K562 (cell line): Measurements from ENCODE around the gene FKBP15. TPM values are rescaled to one million over a fixed set of nuclear protein-coding genes. Genes with fewer than 3 reads are reported as not detected.

Source experiments
- CREB1 ChIP-seq, 2 experiments: sonication (generic) in 1 of 2; formaldehyde crosslinking in 1 of 2; IDR thresholded peaks; 2 replicates each; pipeline versions ENCODE4 v1.6.1 to v1.8.0; 2012 to 2022; ENCODE audit warnings: inconsistent platforms in 1 of 2, mild to moderate bottlenecking in 1 of 2, missing genetic modification reagents in 1 of 2, moderate library complexity in 1 of 2
- HNRNPLL ChIP-seq: fragments of 200-400 bp; formaldehyde crosslinking; IDR thresholded peaks from 2 replicates; pipeline ENCODE4 v1.6.1; 2017; ENCODE audit warnings: low read length, low read depth, mild to moderate bottlenecking; ENCODE audit not compliant: poor library complexity, severe bottlenecking
- HNRNPUL1 ChIP-seq: fragments of 200-400 bp; formaldehyde crosslinking; IDR thresholded peaks from 2 replicates; pipeline ENCODE4 v1.6.1; 2017; ENCODE audit warnings: low read length
- NR1H2 ChIP-seq: sonication (generic); formaldehyde crosslinking; IDR thresholded peaks from 2 replicates; pipeline ENCODE4 v1.4.0; 2020; ENCODE audit warnings: mild to moderate bottlenecking, missing genetic modification reagents
- POLR2AphosphoS5 ChIP-seq: IDR thresholded peaks from 2 replicates; pipeline ENCODE4 v1.6.1; 2011; ENCODE audit warnings: mild to moderate bottlenecking, low read depth, low read length, moderate library complexity; ENCODE audit not compliant: control insufficient read depth, insufficient read depth
- TCF3 ChIP-seq: sonication (generic); formaldehyde crosslinking; IDR thresholded peaks from 2 replicates; pipeline ENCODE4 v1.4.0; 2020; ENCODE audit warnings: mild to moderate bottlenecking, missing genetic modification reagents
- TRIM24 ChIP-seq, 2 experiments: fragments of 450-650 bp; IDR thresholded peaks; 2 replicates each; pipeline ENCODE4 v1.6.1; 2016
- TRIM28 ChIP-seq: fragments of 450-650 bp; IDR thresholded peaks from 2 replicates; pipeline ENCODE4 v1.6.1; 2017
- ZNF586 ChIP-seq: fragments of 450-650 bp; formaldehyde crosslinking; conservative IDR thresholded peaks from 2 replicates; pipeline ENCODE4 v1.4.0; 2020; ENCODE audit warnings: mild to moderate bottlenecking, moderate library complexity
- ZNF707 ChIP-seq: fragments of 250-450 bp; sonication (Bioruptor Pico); conservative IDR thresholded peaks from 2 replicates; pipeline ENCODE4 v1.8.0; 2022; ENCODE audit warnings: inconsistent platforms, mild to moderate bottlenecking, moderate library complexity
- polyA plus RNA-seq, 8 experiments: library from polyadenylated mRNA; depleted of rRNA in 4 of 8; stranded (reverse) in 5 of 8; unstranded in 3 of 8; fragments of >200 nt; fragmentation: Nextera tagmentation in 2 of 8; fragmentation: Illumina TruSeq in 1 of 8; extraction: Ambion mirVana in 2 of 8; extraction: Trizol in 1 of 8; gene quantifications; 2 replicates each; pipeline versions ENCODE4 v1.2.1 to v1.2.3, GENCODE V29; 2011 to 2014; ENCODE audit warnings: inconsistent platforms in 1 of 8, missing spikeins in 1 of 8
- total RNA-seq, 7 experiments: library from RNA; depleted of rRNA in 6 of 7; stranded (reverse); fragments of >200 nt in 6 of 7; fragmentation: Illumina TruSeq in 2 of 7; extraction: Trizol in 2 of 7; gene quantifications; 2 replicates each; pipeline versions ENCODE4 v1.2.1 to v1.2.3, GENCODE V29; 2011 to 2021; ENCODE audit warnings: low replicate concordance in 1 of 7
- TF ChIP-seq, protein P1 (sequence below): fragments of 200-600 bp; sonication (generic); IDR thresholded peaks from one replicate; pipeline ENCODE4 v1.6.1; 2012; ENCODE audit warnings: mild to moderate bottlenecking, low read depth, low read length, inconsistent platforms
- TF ChIP-seq, protein P2 (sequence below): fragments of 450-650 bp; IDR thresholded peaks from 2 replicates; pipeline ENCODE4 v1.6.1; 2014; ENCODE audit warnings: low read depth, mild to moderate bottlenecking, moderate library complexity, borderline replicate concordance

Gene FKBP15
- total and polyA plus RNA-seq, 9 of the 15 experiments (the other 6 are each of a cell fraction or from before 2014, with no cell fraction given) = 8.7 to 38.0 (median 18.9) TPM

DNA sequence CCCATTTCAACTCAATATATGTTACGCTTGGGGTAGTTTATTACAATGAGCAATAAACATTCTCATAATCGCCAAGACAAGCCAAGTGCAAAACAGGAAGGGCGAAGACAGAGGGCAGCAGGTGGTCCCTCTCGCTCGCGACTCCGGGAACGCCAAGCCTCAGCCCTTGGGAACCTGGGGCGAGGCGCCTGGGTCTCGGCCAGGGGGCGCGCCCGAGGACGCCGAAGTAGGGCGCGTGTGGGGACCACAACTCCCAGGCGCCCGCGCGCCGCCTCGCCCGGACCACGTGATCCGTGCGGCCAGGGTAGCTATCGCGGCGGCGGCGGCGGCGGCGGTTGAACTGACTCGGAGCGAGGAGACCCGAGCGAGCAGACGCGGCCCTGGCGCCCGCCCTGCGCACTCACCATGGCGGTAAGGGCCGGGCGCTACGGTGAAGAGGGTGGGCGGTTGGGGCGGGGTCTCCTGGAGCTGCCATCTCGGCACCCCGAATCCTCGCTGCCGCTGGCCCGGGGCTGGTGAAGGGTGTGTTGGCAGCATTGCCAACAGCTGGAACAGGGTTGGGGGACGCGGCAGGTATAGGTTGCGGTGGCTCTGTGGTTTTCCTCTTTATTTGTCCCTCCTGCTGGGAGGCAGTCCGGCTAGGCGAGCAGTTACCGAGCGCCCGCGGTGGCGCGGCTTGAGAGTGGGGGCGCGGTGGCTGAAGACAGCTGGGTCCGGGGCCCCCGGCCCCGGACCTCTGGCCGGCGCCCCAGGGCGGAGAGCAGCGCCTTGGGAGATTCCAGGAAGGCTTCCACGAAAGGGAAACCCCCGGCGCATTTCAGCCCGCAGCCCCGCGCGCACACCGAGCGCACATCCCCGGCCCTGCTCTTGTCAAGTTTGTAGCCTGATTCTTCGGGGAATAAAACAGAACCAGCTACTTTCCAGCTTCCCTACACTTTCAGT, 70.1 kb downstream of the FKBP15 start, which contains the start of gene SLC31A2 (continued):
- TF ChIP-seq, protein P1, sequence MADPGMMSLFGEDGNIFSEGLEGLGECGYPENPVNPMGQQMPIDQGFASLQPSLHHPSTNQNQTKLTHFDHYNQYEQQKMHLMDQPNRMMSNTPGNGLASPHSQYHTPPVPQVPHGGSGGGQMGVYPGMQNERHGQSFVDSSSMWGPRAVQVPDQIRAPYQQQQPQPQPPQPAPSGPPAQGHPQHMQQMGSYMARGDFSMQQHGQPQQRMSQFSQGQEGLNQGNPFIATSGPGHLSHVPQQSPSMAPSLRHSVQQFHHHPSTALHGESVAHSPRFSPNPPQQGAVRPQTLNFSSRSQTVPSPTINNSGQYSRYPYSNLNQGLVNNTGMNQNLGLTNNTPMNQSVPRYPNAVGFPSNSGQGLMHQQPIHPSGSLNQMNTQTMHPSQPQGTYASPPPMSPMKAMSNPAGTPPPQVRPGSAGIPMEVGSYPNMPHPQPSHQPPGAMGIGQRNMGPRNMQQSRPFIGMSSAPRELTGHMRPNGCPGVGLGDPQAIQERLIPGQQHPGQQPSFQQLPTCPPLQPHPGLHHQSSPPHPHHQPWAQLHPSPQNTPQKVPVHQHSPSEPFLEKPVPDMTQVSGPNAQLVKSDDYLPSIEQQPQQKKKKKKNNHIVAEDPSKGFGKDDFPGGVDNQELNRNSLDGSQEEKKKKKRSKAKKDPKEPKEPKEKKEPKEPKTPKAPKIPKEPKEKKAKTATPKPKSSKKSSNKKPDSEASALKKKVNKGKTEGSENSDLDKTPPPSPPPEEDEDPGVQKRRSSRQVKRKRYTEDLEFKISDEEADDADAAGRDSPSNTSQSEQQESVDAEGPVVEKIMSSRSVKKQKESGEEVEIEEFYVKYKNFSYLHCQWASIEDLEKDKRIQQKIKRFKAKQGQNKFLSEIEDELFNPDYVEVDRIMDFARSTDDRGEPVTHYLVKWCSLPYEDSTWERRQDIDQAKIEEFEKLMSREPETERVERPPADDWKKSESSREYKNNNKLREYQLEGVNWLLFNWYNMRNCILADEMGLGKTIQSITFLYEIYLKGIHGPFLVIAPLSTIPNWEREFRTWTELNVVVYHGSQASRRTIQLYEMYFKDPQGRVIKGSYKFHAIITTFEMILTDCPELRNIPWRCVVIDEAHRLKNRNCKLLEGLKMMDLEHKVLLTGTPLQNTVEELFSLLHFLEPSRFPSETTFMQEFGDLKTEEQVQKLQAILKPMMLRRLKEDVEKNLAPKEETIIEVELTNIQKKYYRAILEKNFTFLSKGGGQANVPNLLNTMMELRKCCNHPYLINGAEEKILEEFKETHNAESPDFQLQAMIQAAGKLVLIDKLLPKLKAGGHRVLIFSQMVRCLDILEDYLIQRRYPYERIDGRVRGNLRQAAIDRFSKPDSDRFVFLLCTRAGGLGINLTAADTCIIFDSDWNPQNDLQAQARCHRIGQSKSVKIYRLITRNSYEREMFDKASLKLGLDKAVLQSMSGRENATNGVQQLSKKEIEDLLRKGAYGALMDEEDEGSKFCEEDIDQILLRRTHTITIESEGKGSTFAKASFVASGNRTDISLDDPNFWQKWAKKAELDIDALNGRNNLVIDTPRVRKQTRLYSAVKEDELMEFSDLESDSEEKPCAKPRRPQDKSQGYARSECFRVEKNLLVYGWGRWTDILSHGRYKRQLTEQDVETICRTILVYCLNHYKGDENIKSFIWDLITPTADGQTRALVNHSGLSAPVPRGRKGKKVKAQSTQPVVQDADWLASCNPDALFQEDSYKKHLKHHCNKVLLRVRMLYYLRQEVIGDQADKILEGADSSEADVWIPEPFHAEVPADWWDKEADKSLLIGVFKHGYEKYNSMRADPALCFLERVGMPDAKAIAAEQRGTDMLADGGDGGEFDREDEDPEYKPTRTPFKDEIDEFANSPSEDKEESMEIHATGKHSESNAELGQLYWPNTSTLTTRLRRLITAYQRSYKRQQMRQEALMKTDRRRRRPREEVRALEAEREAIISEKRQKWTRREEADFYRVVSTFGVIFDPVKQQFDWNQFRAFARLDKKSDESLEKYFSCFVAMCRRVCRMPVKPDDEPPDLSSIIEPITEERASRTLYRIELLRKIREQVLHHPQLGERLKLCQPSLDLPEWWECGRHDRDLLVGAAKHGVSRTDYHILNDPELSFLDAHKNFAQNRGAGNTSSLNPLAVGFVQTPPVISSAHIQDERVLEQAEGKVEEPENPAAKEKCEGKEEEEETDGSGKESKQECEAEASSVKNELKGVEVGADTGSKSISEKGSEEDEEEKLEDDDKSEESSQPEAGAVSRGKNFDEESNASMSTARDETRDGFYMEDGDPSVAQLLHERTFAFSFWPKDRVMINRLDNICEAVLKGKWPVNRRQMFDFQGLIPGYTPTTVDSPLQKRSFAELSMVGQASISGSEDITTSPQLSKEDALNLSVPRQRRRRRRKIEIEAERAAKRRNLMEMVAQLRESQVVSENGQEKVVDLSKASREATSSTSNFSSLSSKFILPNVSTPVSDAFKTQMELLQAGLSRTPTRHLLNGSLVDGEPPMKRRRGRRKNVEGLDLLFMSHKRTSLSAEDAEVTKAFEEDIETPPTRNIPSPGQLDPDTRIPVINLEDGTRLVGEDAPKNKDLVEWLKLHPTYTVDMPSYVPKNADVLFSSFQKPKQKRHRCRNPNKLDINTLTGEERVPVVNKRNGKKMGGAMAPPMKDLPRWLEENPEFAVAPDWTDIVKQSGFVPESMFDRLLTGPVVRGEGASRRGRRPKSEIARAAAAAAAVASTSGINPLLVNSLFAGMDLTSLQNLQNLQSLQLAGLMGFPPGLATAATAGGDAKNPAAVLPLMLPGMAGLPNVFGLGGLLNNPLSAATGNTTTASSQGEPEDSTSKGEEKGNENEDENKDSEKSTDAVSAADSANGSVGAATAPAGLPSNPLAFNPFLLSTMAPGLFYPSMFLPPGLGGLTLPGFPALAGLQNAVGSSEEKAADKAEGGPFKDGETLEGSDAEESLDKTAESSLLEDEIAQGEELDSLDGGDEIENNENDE = no peak
- TF ChIP-seq HNRNPLL = peak; percentile 29
- TF ChIP-seq ZNF707 (CRISPR knock-in tag) = 0 out of 2 replicates have a peak, but pooled peaks have one; percentile 33
- no peak for TF ChIP-seq HNRNPUL1
- no peak for TF ChIP-seq ZNF586
- no peak for TF ChIP-seq NR1H2 (CRISPR knock-in tag)
- peak; percentile 66 for TF ChIP-seq CREB1 (IDR thresholded peaks at IDR 0.05)
- TF ChIP-seq CREB1 (CRISPR knock-in tag; IDR thresholded peaks at IDR 0.05) = peak; percentile 67; the same call in 1 of the 2 replicates
- TF ChIP-seq TRIM24 (IDR thresholded peaks at IDR 0.05) = no peak
- TF ChIP-seq, protein P2, sequence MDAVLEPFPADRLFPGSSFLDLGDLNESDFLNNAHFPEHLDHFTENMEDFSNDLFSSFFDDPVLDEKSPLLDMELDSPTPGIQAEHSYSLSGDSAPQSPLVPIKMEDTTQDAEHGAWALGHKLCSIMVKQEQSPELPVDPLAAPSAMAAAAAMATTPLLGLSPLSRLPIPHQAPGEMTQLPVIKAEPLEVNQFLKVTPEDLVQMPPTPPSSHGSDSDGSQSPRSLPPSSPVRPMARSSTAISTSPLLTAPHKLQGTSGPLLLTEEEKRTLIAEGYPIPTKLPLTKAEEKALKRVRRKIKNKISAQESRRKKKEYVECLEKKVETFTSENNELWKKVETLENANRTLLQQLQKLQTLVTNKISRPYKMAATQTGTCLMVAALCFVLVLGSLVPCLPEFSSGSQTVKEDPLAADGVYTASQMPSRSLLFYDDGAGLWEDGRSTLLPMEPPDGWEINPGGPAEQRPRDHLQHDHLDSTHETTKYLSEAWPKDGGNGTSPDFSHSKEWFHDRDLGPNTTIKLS = peak; percentile 85
- no peak; the same call in 1 of the 2 replicates for TF ChIP-seq TRIM28
- TF ChIP-seq POLR2AphosphoS5 = no peak
- no peak for TF ChIP-seq TCF3 (CRISPR knock-in tag)
